Endodermal cell (in vitro differentiated cells): ENCODE measurements around the gene GRM8. TPM values are rescaled to one million over a fixed set of nuclear protein-coding genes. Genes with fewer than 3 reads are reported as not detected.

Experiments used
- DNase-seq: peaks from one replicate; pipeline ENCODE4 v3.0.0-alpha.2; 2017
- H3K27ac ChIP-seq: 2 replicates; pipeline ENCODE4 v1.5.1; 2013; ENCODE audit warnings: mild to moderate bottlenecking, low read depth, low read length, moderate library complexity
- H3K27me3 ChIP-seq: 2 replicates; pipeline ENCODE4 v1.6.1; 2013; ENCODE audit warnings: mild to moderate bottlenecking, low read length, moderate library complexity; ENCODE audit not compliant: insufficient read depth, control insufficient read depth, poor library complexity, severe bottlenecking
- H3K36me3 ChIP-seq: 2 replicates; pipeline ENCODE4 v1.7.0; 2013; ENCODE audit warnings: mild to moderate bottlenecking, low read length, moderate library complexity; ENCODE audit not compliant: control insufficient read depth, insufficient read depth
- H3K4me1 ChIP-seq: one replicate; pipeline ENCODE4 v1.7.0; 2013; ENCODE audit warnings: low read length; ENCODE audit not compliant: control insufficient read depth, insufficient read depth
- H3K4me3 ChIP-seq: 2 replicates; pipeline ENCODE4 v1.5.1; 2013; ENCODE audit warnings: mild to moderate bottlenecking, low read length, moderate library complexity
- H3K9ac ChIP-seq: 2 replicates; pipeline ENCODE4 v1.6.1; 2013; ENCODE audit warnings: mild to moderate bottlenecking, low read length, moderate library complexity; ENCODE audit not compliant: poor library complexity, severe bottlenecking; ENCODE audit errors: extremely low read depth
- H3K9me3 ChIP-seq: 2 replicates; pipeline ENCODE4 v1.6.1; 2013; ENCODE audit warnings: mild to moderate bottlenecking, low read length, moderate library complexity; ENCODE audit not compliant: control insufficient read depth
- H3K27ac Mint-ChIP-seq: 2 replicates; pipeline ENCODE4 v1.8.0; 2020; ENCODE audit warnings: mixed read lengths
- H3K27me3 Mint-ChIP-seq: 2 replicates; pipeline ENCODE4 v1.8.0; 2021; ENCODE audit warnings: mild to moderate bottlenecking, mixed read lengths; ENCODE audit not compliant: insufficient read depth
- H3K36me3 Mint-ChIP-seq: 2 replicates; pipeline ENCODE4 v1.8.0; 2020; ENCODE audit warnings: low read depth, mixed read lengths
- H3K4me1 Mint-ChIP-seq: 2 replicates; pipeline ENCODE4 v1.8.0; 2020; ENCODE audit warnings: mixed read lengths
- H3K4me3 Mint-ChIP-seq: 2 replicates; pipeline ENCODE4 v1.8.0; 2020; ENCODE audit warnings: mild to moderate bottlenecking, moderate library complexity, mixed read lengths
- H3K9me3 Mint-ChIP-seq: 2 replicates; pipeline ENCODE4 v1.8.0; 2020; ENCODE audit warnings: mild to moderate bottlenecking, mixed read lengths
- WGBS, 2 experiments: methylation state at CpG; one replicate each; pipeline versions ENCODE4 v1.1.5 to v1.1.7; 2013; ENCODE audit warnings: missing lambda C conversion rate in 2 of 2, mixed read lengths in 1 of 2; ENCODE audit not compliant: insufficient coverage in 1 of 2, insufficient read length in 1 of 2; 5-methylcytosine and 5-hydroxymethylcytosine counted together
- total RNA-seq, 2 donors: library from RNA; stranded (reverse); fragmentation: NEBNext Ultra II Directional in 1 of 2; extraction: Animal tissue kit (Norgen Biotek cat#: 25700) in 1 of 2; gene quantifications; 2 replicates in 1 of 2; 3 replicates in 1 of 2; pipeline ENCODE4 v1.2.1, GENCODE V29; 2021
- TF ChIP-seq, protein P1 (sequence below): fragments of 200-600 bp; sonication (generic); conservative IDR thresholded peaks from 2 replicates; pipeline ENCODE4 v1.5.0; 2021; ENCODE audit warnings: antibody characterized with exemption, mild to moderate bottlenecking

GRM8 gene
- total RNA-seq, 2 donors from 2014 or later = 0.93 to 2.0 TPM

DNA sequence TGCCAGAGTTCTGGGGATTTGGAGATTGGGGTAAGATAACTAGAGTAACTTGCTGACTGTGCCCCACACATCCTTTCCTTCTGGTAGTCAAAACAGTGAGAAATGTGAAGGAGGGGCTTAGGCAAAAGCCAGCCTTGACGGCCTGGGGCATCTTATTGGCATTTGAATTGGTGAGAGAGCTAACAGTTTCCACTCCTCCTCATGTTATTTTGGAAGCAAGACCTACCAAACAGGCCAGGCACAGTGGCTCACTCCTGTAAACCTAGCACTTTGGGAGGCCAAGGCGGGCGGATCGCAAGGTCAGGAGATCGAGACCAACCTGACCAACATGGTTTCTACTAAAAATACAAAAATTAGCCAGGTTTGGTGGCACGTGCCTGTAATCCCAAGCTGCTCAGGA, 596.6 kb downstream of the GRM8 start:
- DNase-seq = peak; percentile 58
- Histone ChIP-seq H3K4me1 (no peaks in the 10 kb centered on the region), H3K9me3 (no peaks in the 10 kb centered on the region), H3K4me3 (no peak overlapping the region), H3K36me3 (no peaks in the 10 kb centered on the region), H3K27me3 (no peaks in the 10 kb centered on the region), H3K27ac (no peak overlapping the region), H3K9ac (no peak overlapping the region)
- H3K36me3 Mint-ChIP-seq = no peaks in the 10 kb centered on the region
- TF ChIP-seq, protein P1, sequence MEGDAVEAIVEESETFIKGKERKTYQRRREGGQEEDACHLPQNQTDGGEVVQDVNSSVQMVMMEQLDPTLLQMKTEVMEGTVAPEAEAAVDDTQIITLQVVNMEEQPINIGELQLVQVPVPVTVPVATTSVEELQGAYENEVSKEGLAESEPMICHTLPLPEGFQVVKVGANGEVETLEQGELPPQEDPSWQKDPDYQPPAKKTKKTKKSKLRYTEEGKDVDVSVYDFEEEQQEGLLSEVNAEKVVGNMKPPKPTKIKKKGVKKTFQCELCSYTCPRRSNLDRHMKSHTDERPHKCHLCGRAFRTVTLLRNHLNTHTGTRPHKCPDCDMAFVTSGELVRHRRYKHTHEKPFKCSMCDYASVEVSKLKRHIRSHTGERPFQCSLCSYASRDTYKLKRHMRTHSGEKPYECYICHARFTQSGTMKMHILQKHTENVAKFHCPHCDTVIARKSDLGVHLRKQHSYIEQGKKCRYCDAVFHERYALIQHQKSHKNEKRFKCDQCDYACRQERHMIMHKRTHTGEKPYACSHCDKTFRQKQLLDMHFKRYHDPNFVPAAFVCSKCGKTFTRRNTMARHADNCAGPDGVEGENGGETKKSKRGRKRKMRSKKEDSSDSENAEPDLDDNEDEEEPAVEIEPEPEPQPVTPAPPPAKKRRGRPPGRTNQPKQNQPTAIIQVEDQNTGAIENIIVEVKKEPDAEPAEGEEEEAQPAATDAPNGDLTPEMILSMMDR = no peak
- H3K27me3 Mint-ChIP-seq = no peaks in the 10 kb centered on the region
- no peaks in the 10 kb centered on the region for H3K9me3 Mint-ChIP-seq
- H3K27ac Mint-ChIP-seq = no peak overlapping the region
- no peak overlapping the region for H3K4me3 Mint-ChIP-seq
- 67 to 86% methylated on average over 1 to 6 of the region's 6 CpGs for WGBS, 2 experiments
- peaks cover 9% of the 10 kb centered on the region for H3K4me1 Mint-ChIP-seq

GRCh38 chr7:126637538-126637937, 615.2 kb downstream of the GRM8 start:
- DNase-seq = no peak
- H3K27ac ChIP-seq = no peak overlapping the region
- no peaks in the 10 kb centered on the region for H3K9me3 ChIP-seq
- H3K9ac ChIP-seq = no peak overlapping the region
- H3K4me3 Mint-ChIP-seq = no peak overlapping the region
- no peaks in the 10 kb centered on the region for H3K27me3 ChIP-seq
- no peaks in the 10 kb centered on the region for H3K4me1 ChIP-seq
- H3K4me3 ChIP-seq = no peak overlapping the region
- no peaks in the 10 kb centered on the region for H3K27me3 Mint-ChIP-seq
- H3K27ac Mint-ChIP-seq = no peak overlapping the region
- no peaks in the 10 kb centered on the region for H3K9me3 Mint-ChIP-seq
- 94 to 96% methylated on average over 3 of the region's 4 CpGs for WGBS, 2 experiments
- H3K4me1 Mint-ChIP-seq = no peaks in the 10 kb centered on the region
- no peaks in the 10 kb centered on the region for H3K36me3 Mint-ChIP-seq
- no peaks in the 10 kb centered on the region for H3K36me3 ChIP-seq
- TF ChIP-seq, protein P1 = no peak

DNA sequence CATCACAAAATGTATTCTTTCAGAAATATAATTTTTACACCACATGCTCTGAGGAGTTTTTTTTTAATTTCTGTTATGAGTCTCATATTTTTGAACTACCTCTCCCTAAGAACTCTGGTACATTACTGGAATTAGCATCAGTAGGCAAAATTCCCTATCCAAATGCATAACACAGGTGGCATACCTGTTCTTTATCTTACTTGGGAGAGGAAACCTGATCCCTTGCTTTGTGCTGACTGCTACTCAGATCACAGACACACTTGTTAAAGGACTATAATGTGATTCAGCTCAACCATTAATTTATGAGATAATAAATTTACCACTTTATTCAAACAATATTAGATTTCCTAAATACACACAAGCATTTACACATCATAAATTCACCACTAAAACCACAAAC, 617.2 kb downstream of the GRM8 start:
- Histone ChIP-seq H3K36me3 (no peaks in the 10 kb centered on the region), H3K4me1 (no peaks in the 10 kb centered on the region), H3K27ac (no peak overlapping the region), H3K4me3 (no peak overlapping the region), H3K9ac (no peak overlapping the region), H3K9me3 (no peaks in the 10 kb centered on the region), H3K27me3 (no peaks in the 10 kb centered on the region)
- no peaks in the 10 kb centered on the region for H3K9me3 Mint-ChIP-seq
- no peaks in the 10 kb centered on the region for H3K27me3 Mint-ChIP-seq
- H3K4me3 Mint-ChIP-seq = no peak overlapping the region
- no peaks in the 10 kb centered on the region for H3K4me1 Mint-ChIP-seq
- TF ChIP-seq, protein P1 = no peak
- no peak overlapping the region for H3K27ac Mint-ChIP-seq
- H3K36me3 Mint-ChIP-seq = no peaks in the 10 kb centered on the region
- no peak for DNase-seq
